HUES6 (cell line): ENCODE data around the gene PTTG1IP.

Experiments
- H3K27ac ChIP-seq: 2 replicates; pipeline ENCODE4 v1.7.0; 2013; ENCODE audit warnings: low read depth, mild to moderate bottlenecking, low read length, inconsistent platforms
- H3K27me3 ChIP-seq: 2 replicates; pipeline ENCODE4 v1.6.1; 2013; ENCODE audit warnings: low read length; ENCODE audit not compliant: control insufficient read depth, insufficient read depth
- H3K36me3 ChIP-seq: 2 replicates; pipeline ENCODE4 v1.6.1; 2013; ENCODE audit warnings: low read length; ENCODE audit not compliant: control insufficient read depth, insufficient read depth
- H3K4me1 ChIP-seq: 2 replicates; pipeline ENCODE4 v1.6.1; 2013; ENCODE audit warnings: low read length; ENCODE audit not compliant: control insufficient read depth, insufficient read depth
- H3K4me3 ChIP-seq: 2 replicates; pipeline ENCODE4 v1.5.1; 2013; ENCODE audit warnings: low read depth, low read length
- H3K9ac ChIP-seq: one replicate; pipeline ENCODE4 v1.6.1; 2013; ENCODE audit warnings: mild to moderate bottlenecking, low read length
- H3K9me3 ChIP-seq: 2 replicates; pipeline ENCODE4 v1.6.1; 2013; ENCODE audit warnings: low read depth, low read length; ENCODE audit not compliant: control insufficient read depth, insufficient read depth

PTTG1IP gene

GRCh38 chr21:44900559-44901251 is 27.2 kb upstream of the PTTG1IP start:
- H3K27ac ChIP-seq: no peak overlapping the region
- peaks cover 7% of the 10 kb centered on the region; the same call in 1 of the 2 replicates for H3K4me1 ChIP-seq
- no peaks in the 10 kb centered on the region; the same call in 1 of the 2 replicates for H3K27me3 ChIP-seq
- no peak overlapping the region for H3K9ac ChIP-seq
- no peaks in the 10 kb centered on the region for H3K36me3 ChIP-seq
- H3K9me3 ChIP-seq: peaks cover 3% of the 10 kb centered on the region; the same call in 1 of the 2 replicates
- H3K4me3 ChIP-seq: no peak overlapping the region

GRCh38 chr21:44899768-44900558 is 26.5 kb upstream of the PTTG1IP start:
- Histone ChIP-seq H3K4me3 (no peak overlapping the region), H3K27ac (no peak overlapping the region), H3K27me3 (no peaks in the 10 kb centered on the region; the same call in 1 of the 2 replicates), H3K9me3 (peaks cover 3% of the 10 kb centered on the region; the same call in 1 of the 2 replicates), H3K9ac (no peak overlapping the region), H3K36me3 (no peaks in the 10 kb centered on the region), H3K4me1 (peaks cover 7% of the 10 kb centered on the region; the same call in 1 of the 2 replicates)

- H3K27me3 ChIP-seq: no peaks in the 10 kb centered on the region; the same call in 1 of the 2 replicates
- no peaks in the 10 kb centered on the region for H3K36me3 ChIP-seq
- no peak overlapping the region for H3K27ac ChIP-seq
- no peak overlapping the region for H3K4me3 ChIP-seq
- peaks cover 3% of the 10 kb centered on the region; the same call in 1 of the 2 replicates for H3K9me3 ChIP-seq
- H3K4me1 ChIP-seq: peaks cover 7% of the 10 kb centered on the region; the same call in 1 of the 2 replicates
- no peak overlapping the region for H3K9ac ChIP-seq
Measured at GRCh38 chr21:44898851-44899767, 25.6 kb upstream of the PTTG1IP start.

- Histone ChIP-seq H3K36me3 (no peaks in the 10 kb centered on the region), H3K27me3 (no peaks in the 10 kb centered on the region; the same call in 1 of the 2 replicates), H3K27ac (no peak overlapping the region), H3K4me1 (peaks cover 7% of the 10 kb centered on the region; the same call in 1 of the 2 replicates), H3K9me3 (peaks cover 3% of the 10 kb centered on the region; the same call in 1 of the 2 replicates), H3K9ac (no peak overlapping the region), H3K4me3 (no peak overlapping the region)
Measured at GRCh38 chr21:44898011-44898488, 24.6 kb upstream of the PTTG1IP start.

GRCh38 chr21:44897326-44898010 is 24.0 kb upstream of the PTTG1IP start:
- no peak overlapping the region for H3K9ac ChIP-seq
- H3K27me3 ChIP-seq: no peaks in the 10 kb centered on the region; the same call in 1 of the 2 replicates
- H3K9me3 ChIP-seq: peaks cover 3% of the 10 kb centered on the region; the same call in 1 of the 2 replicates
- H3K4me1 ChIP-seq: peaks cover 7% of the 10 kb centered on the region; the same call in 1 of the 2 replicates
- H3K27ac ChIP-seq: no peak overlapping the region
- H3K4me3 ChIP-seq: no peak overlapping the region
- no peaks in the 10 kb centered on the region for H3K36me3 ChIP-seq

- Histone ChIP-seq H3K27ac (no peak overlapping the region), H3K4me1 (peaks cover 7% of the 10 kb centered on the region; the same call in 1 of the 2 replicates), H3K4me3 (no peak overlapping the region), H3K9me3 (no peaks in the 10 kb centered on the region), H3K36me3 (no peaks in the 10 kb centered on the region), H3K9ac (no peak overlapping the region), H3K27me3 (no peaks in the 10 kb centered on the region; the same call in 1 of the 2 replicates)
Measured at GRCh38 chr21:44896561-44897286, 23.2 kb upstream of the PTTG1IP start.

GRCh38 chr21:44895859-44896258 is 22.4 kb upstream of the PTTG1IP start:
- no peaks in the 10 kb centered on the region; the same call in 1 of the 2 replicates for H3K27me3 ChIP-seq
- H3K9me3 ChIP-seq: no peaks in the 10 kb centered on the region
- H3K4me1 ChIP-seq: peaks cover 7% of the 10 kb centered on the region; the same call in 1 of the 2 replicates
- no peaks in the 10 kb centered on the region for H3K36me3 ChIP-seq
- H3K4me3 ChIP-seq: no peak overlapping the region
- H3K9ac ChIP-seq: no peak overlapping the region
- H3K27ac ChIP-seq: no peak overlapping the region

- H3K9me3 ChIP-seq: no peaks in the 10 kb centered on the region
- H3K9ac ChIP-seq: no peak overlapping the region
- H3K4me1 ChIP-seq: peaks cover 7% of the 10 kb centered on the region; the same call in 1 of the 2 replicates
- H3K27ac ChIP-seq: no peak overlapping the region
- no peak overlapping the region for H3K4me3 ChIP-seq
- no peaks in the 10 kb centered on the region for H3K36me3 ChIP-seq
- H3K27me3 ChIP-seq: no peaks in the 10 kb centered on the region; the same call in 1 of the 2 replicates
Measured at GRCh38 chr21:44894687-44895302, 21.3 kb upstream of the PTTG1IP start.

GRCh38 chr21:44893948-44894656 is 20.6 kb upstream of the PTTG1IP start:
- no peaks in the 10 kb centered on the region for H3K9me3 ChIP-seq
- H3K4me1 ChIP-seq: peaks cover 7% of the 10 kb centered on the region; the same call in 1 of the 2 replicates
- H3K27ac ChIP-seq: no peak overlapping the region
- H3K27me3 ChIP-seq: no peaks in the 10 kb centered on the region; the same call in 1 of the 2 replicates
- no peak overlapping the region for H3K9ac ChIP-seq
- no peaks in the 10 kb centered on the region for H3K36me3 ChIP-seq
- H3K4me3 ChIP-seq: no peak overlapping the region
